ENCODE data around the gene TIMM22. TPM values are rescaled to one million over a fixed set of nuclear protein-coding genes. Genes with fewer than 3 reads are reported as not detected.

TIMM22 gene
- total and polyA plus RNA-seq, 2 of the 4 experiments (the other 2 are of a cell fraction) = 12.7 to 12.9 TPM

DNA sequence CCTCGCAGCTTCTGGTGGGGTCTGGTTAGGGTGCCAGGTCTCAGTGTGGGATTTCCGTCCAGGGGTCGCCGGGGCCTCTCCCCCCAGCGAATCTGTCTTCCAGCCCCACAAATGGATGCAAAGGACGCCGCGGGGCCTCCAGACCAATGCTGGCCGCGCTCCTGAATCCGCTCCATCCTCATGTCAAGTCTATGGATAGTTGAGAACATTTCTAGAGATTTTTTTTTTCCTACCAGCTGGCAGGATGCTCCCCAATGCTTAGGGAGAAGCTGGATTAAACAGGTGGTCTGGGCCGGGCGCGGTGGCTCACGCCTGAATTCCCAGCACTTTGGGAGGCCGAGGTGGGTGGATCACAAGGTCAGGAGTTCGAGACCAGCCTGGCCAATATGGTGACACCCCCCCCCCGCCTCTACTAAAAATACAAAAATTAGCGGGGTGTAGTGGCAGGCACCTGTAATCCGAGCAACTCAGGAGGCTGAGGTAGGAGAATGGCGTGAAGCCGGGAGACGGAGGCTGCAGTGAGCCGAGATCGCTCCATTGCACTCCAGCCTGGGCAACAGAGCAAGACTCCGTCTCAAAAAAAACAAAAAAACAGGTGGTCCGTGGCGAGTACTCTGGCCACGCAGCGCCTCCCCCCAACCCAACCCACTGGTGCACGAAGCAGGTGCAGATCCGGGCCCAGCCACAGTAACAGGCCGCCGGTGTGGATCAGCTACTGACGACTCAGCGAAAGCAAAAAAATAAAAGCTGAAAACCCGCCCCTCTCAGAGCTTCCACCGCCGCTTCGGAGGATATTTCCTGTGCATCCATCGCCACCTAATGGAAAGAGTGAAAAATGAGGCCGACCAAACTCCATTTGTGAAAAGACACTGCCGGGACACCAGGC lies 16.3 kb upstream of the TIMM22 start:
- peak; percentile 93 for TF ChIP-seq RAD21 (IDR thresholded peaks at IDR 0.05; ENCODE audit: low read length)
- TF ChIP-seq, protein P1, sequence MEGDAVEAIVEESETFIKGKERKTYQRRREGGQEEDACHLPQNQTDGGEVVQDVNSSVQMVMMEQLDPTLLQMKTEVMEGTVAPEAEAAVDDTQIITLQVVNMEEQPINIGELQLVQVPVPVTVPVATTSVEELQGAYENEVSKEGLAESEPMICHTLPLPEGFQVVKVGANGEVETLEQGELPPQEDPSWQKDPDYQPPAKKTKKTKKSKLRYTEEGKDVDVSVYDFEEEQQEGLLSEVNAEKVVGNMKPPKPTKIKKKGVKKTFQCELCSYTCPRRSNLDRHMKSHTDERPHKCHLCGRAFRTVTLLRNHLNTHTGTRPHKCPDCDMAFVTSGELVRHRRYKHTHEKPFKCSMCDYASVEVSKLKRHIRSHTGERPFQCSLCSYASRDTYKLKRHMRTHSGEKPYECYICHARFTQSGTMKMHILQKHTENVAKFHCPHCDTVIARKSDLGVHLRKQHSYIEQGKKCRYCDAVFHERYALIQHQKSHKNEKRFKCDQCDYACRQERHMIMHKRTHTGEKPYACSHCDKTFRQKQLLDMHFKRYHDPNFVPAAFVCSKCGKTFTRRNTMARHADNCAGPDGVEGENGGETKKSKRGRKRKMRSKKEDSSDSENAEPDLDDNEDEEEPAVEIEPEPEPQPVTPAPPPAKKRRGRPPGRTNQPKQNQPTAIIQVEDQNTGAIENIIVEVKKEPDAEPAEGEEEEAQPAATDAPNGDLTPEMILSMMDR (conservative IDR thresholded peaks at IDR 0.05; ENCODE audit: low read depth, low read length) = peak; percentile 90
- no peak for TF ChIP-seq RCOR1 (IDR thresholded peaks at IDR 0.05; ENCODE audit: insufficient replicate concordance, low read length)
- TF ChIP-seq SMC3 (IDR thresholded peaks at IDR 0.05; ENCODE audit: low read depth, low read length) = peak; percentile 86
- no peak for TF ChIP-seq MXI1 (IDR thresholded peaks at IDR 0.05; ENCODE audit: borderline replicate concordance, low read depth, low read length)
- TF ChIP-seq MAFK (IDR thresholded peaks at IDR 0.05; ENCODE audit: low read depth, low read length) = peak; percentile 67
- TF ChIP-seq MAZ (IDR thresholded peaks at IDR 0.05; ENCODE audit: borderline replicate concordance, low read depth, low read length) = peak; percentile 45; the same call in 1 of the 2 replicates
- peaks cover 0 to 17% of the 10 kb centered on the region in 2 experiments; a peak in 2 of 4 replicates for H3K79me1 ChIP-seq (ENCODE audit: low read depth in 1 of 2, low read length in 2 of 2)
- ChIA-PET CTCF (interaction anchor here (0.7 to 1.9 kb wide), 13 partner anchors 9 to 282 kb away, joined by 3 to 14 read pairs (median 5); partner anchors contain the start of genes GLOD4, MRM3 and TIMM22), POLR2A (ENCODE audit: unreplicated experiment) (interaction anchor here (0.6 to 0.7 kb wide), 2 partner anchors 102 to 254 kb away, joined by 3 to 5 read pairs; no protein-coding TSS in a partner anchor)
- H3K23ac ChIP-seq (ENCODE audit: low read depth, low read length) = no peak overlapping the region
- in situ Hi-C loops (cut with MboI; ENCODE audit: low sequenced_read_pairs) (loop anchor here (5.0 kb wide), 1 partner anchor 193 kb away; no protein-coding TSS in a partner anchor), dilution Hi-C loops (cut with HindIII; ENCODE audit: low sequenced_read_pairs, unreplicated experiment) (loop anchor here (25.0 kb wide), 1 partner anchor 193 kb away; the partner anchor contains the start of genes GLOD4 and MRM3), intact Hi-C loops (cut with micrococcal nuclease) (loop anchor here (1.0 to 5.0 kb wide), 5 partner anchors 186 to 568 kb away; partner anchors contain the start of gene TLCD3A)
- H3K18ac ChIP-seq (ENCODE audit: low read depth, low read length) = no peak overlapping the region; the same call in 1 of the 2 replicates
- H3K14ac ChIP-seq (replicated peaks; ENCODE audit: low read depth, low read length) = no peak overlapping the region
- peak overlapping the region; percentile 90 for H2AFZ ChIP-seq (replicated peaks; ENCODE audit: low read length, poor library complexity)
- no peak overlapping the region; the same call in 1 of the 2 replicates for H2BK120ac ChIP-seq (ENCODE audit: low read depth, low read length)
- H2BK15ac ChIP-seq (ENCODE audit: low read depth, low read length) = no peak overlapping the region
- H3K4me1 ChIP-seq (ENCODE audit: control insufficient read depth, insufficient read depth, low read length) = peaks cover 4% of the 10 kb centered on the region
- BruUV-seq (replicated peaks) = no TSS peak
- H2AK5ac ChIP-seq (ENCODE audit: low read depth, low read length) = peak overlapping the region; percentile 64
- ATAC-seq (ENCODE audit: low read depth) (peak; percentile 35), DNase-seq (peak; percentile 82)
- H4K20me1 ChIP-seq (ENCODE audit: insufficient read depth, low read length) = peaks cover 29% of the 10 kb centered on the region
- peak overlapping the region; percentile 23 for H2BK5ac ChIP-seq (ENCODE audit: low read depth, low read length, poor library complexity, severe bottlenecking)
- no peak overlapping the region for H2BK20ac ChIP-seq (ENCODE audit: low read depth, low read length)
- H3K56ac ChIP-seq (ENCODE audit: extremely low read depth, insufficient read depth, low read length) = no peak overlapping the region
- peak overlapping the region; percentile 80 for H3K4ac ChIP-seq (ENCODE audit: low read depth, low read length)
- H3K27me3 ChIP-seq (ENCODE audit: control insufficient read depth, insufficient read depth, low read length) = no peaks in the 10 kb centered on the region
- H3K9me3 ChIP-seq (ENCODE audit: control insufficient read depth, insufficient read depth, low read length) = no peaks in the 10 kb centered on the region
- H4K5ac ChIP-seq (ENCODE audit: low read depth, low read length) = peak overlapping the region; percentile 42; the same call in 1 of the 2 replicates
- H3K27ac ChIP-seq (ENCODE audit: insufficient read depth, low read length) = peak overlapping the region; percentile 42
- peaks cover under 1% of the 10 kb centered on the region; the same call in 1 of the 2 replicates for H3K36me3 ChIP-seq (ENCODE audit: control insufficient read depth, insufficient read depth, low read length)
- H3K4me2 ChIP-seq (ENCODE audit: low read depth, low read length) = peak overlapping the region; percentile 67
- peak overlapping the region; percentile 53 for H3K9ac ChIP-seq (ENCODE audit: low read depth, low read length)
- peak overlapping the region in 1 of 2 experiments; percentile 63; a peak in 2 of 4 replicates for H4K8ac ChIP-seq (ENCODE audit: low read depth in 2 of 2, low read length in 2 of 2)
- 28% methylated on average over 16 of the region's 43 CpGs; no CpG with 5 or more reads in 1 of the 2 experiments for WGBS, 2 experiments (ENCODE audit: extremely low coverage in 2 of 2, insufficient read length in 1 of 2)
- H4K91ac ChIP-seq (ENCODE audit: insufficient read depth, low read depth, low read length) = no peak overlapping the region
- peak overlapping the region; percentile 51 for H2AK9ac ChIP-seq (replicated peaks; ENCODE audit: low read depth, low read length, poor library complexity)
- H3K9me1 ChIP-seq (ENCODE audit: insufficient read depth, low read length) = 0 out of 2 replicates have a peak, but pooled peaks cover under 1% of the 10 kb centered on the region
- peak overlapping the region; percentile 57; the same call in 1 of the 2 replicates for H3K4me3 ChIP-seq (ENCODE audit: insufficient read depth, low read depth, low read length)
